ENCODE results near the gene HADHB.

The HADHB gene

GRCh38 chr2:26276484-26277227 lies 31.9 kb downstream of the HADHB start:
- H3K36me3 ChIP-seq = peaks cover 44 to 56% (median 46%) of the 10 kb centered on the region in 3 donors
- H3K27me3 ChIP-seq = no peaks in the 10 kb centered on the region
- H3K9me3 ChIP-seq = no peaks in the 10 kb centered on the region
- no peak overlapping the region for H3K4me3 ChIP-seq
- intact Hi-C loops (cut with DNase I; ENCODE audit: low total_unique reads) = no loop called here
- no peak for DNase-seq
- peaks cover 0 to 18% (median 5%) of the 10 kb centered on the region in 4 donors for H3K4me1 ChIP-seq
- H3K27ac ChIP-seq = no peak overlapping the region
- TF ChIP-seq CTCF (IDR thresholded peaks at IDR 0.05) = no peak

- intact Hi-C loops (cut with DNase I; ENCODE audit: low total_unique reads) = no loop called here
- Histone ChIP-seq H3K4me1 (no peaks in the 10 kb centered on the region), H3K27me3 (no peaks in the 10 kb centered on the region), H3K9me3 (no peaks in the 10 kb centered on the region), H3K36me3 (peaks cover 74 to 88% (median 76%) of the 10 kb centered on the region in 3 donors), H3K27ac (no peak overlapping the region), H3K4me3 (no peak overlapping the region)
- no peak for TF ChIP-seq CTCF (IDR thresholded peaks at IDR 0.05)
- no peak for DNase-seq
These were observed 35.1 kb downstream of the HADHB start for GRCh38 chr2:26279886-26280285.

GRCh38 chr2:26281226-26281625 lies 36.5 kb downstream of the HADHB start:
- DNase-seq = no peak
- Histone ChIP-seq H3K4me3 (no peak overlapping the region), H3K27ac (no peak overlapping the region), H3K9me3 (no peaks in the 10 kb centered on the region), H3K4me1 (no peaks in the 10 kb centered on the region), H3K36me3 (peaks cover 86 to 99% (median 87%) of the 10 kb centered on the region in 3 donors), H3K27me3 (no peaks in the 10 kb centered on the region)
- intact Hi-C loops (cut with DNase I; ENCODE audit: low total_unique reads) = no loop called here
- TF ChIP-seq CTCF (IDR thresholded peaks at IDR 0.05) = no peak

- no peak for TF ChIP-seq CTCF (IDR thresholded peaks at IDR 0.05)
These were observed 38.9 kb downstream of the HADHB start for GRCh38 chr2:26283606-26284005.

GRCh38 chr2:26284132-26284531 lies 39.4 kb downstream of the HADHB start:
- no peak for TF ChIP-seq CTCF (IDR thresholded peaks at IDR 0.05)
- H3K36me3 ChIP-seq = peaks cover 80 to 99% (median 82%) of the 10 kb centered on the region in 3 donors
- intact Hi-C loops (cut with DNase I; ENCODE audit: low total_unique reads) = no loop called here
- no peaks in the 10 kb centered on the region for H3K9me3 ChIP-seq
- H3K27ac ChIP-seq = no peak overlapping the region
- no peak for DNase-seq
- H3K27me3 ChIP-seq = no peaks in the 10 kb centered on the region
- no peaks in the 10 kb centered on the region for H3K4me1 ChIP-seq
- no peak overlapping the region for H3K4me3 ChIP-seq

More at GRCh38 chr2:26283606-26284005, 38.9 kb downstream of the HADHB start:
- no peaks in the 10 kb centered on the region for H3K27me3 ChIP-seq
- no peaks in the 10 kb centered on the region for H3K9me3 ChIP-seq
- H3K36me3 ChIP-seq = peaks cover 83 to 99% (median 85%) of the 10 kb centered on the region in 3 donors
- no peak overlapping the region for H3K27ac ChIP-seq
- H3K4me3 ChIP-seq = no peak overlapping the region
- DNase-seq = no peak
- intact Hi-C loops (cut with DNase I; ENCODE audit: low total_unique reads) = no loop called here
- H3K4me1 ChIP-seq = no peaks in the 10 kb centered on the region

All from tibial artery (tissue), 4 donors.